Measurements from ENCODE around the gene GNG7.
"Not testable (repeated sequence)": the region's sequence is repeated elsewhere in the genome, so short reads cannot be mapped to it uniquely, and the experiment has no call there.

The GNG7 gene

DNA sequence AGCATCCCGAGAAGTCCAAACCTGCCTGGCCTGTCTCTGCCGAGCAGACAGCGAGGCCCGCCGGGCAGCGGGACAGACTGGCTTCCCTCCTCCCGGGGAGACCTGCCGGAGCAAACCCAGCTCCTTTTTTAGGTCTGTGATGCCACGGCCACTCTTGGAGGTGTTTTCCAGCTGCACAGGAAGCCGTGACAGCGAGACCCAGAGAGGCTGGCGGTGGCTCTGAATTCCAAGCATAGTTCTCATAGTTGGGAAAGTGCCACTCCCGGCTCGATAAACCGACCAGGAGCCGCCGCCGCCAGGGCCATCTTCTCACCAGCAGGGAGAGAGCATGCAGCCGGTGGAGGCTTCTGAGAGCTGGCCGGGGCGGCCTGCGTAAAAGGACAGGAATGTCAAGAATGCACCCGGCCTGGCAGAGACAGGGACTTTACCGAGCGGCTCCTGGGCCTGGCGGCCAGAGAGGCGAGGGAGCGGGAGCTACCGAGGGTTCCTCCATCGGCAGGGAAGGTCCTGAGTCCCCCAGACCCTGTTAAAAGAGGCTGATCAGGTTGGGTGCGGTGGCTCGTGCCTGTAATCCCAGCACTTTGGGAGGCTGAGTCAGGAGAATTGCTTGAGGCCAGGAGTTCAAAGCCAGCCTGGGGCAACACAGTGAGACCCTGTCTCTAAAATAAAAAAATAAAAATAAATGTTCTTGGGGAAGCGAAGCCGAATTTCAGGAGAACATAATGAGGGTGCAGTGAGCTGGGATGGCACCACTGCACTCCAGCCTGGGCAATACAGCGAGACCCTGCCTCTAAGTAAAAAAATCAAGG lies 161.6 kb downstream of the GNG7 start:
- Histone ChIP-seq H3K36me3 (ENCODE audit: control insufficient read depth in 4 of 4, insufficient read depth in 4 of 4, low read length in 3 of 4) (peaks cover 0 to under 1% (median 0%) of the 10 kb centered on the region in 4 experiments), H3K4me3 (ENCODE audit: control insufficient read depth in 1 of 7, extremely low read depth in 1 of 7, insufficient read depth in 4 of 7, low read depth in 2 of 7, low read length in 6 of 7) (no peak overlapping the region), H3K27me3 (replicated peaks in 2 of 5; ENCODE audit: control insufficient read depth in 4 of 5, insufficient read depth in 5 of 5, low read length in 4 of 5) (no peaks in the 10 kb centered on the region), H3K9me3 (ENCODE audit: control extremely low read depth in 1 of 5, control insufficient read depth in 4 of 5, insufficient read depth in 2 of 5, low read depth in 1 of 5, low read length in 4 of 5) (no peaks in the 10 kb centered on the region), H3K27ac (ENCODE audit: insufficient read depth in 1 of 2, low read depth in 1 of 2, low read length in 2 of 2, poor library complexity in 1 of 2, severe bottlenecking in 2 of 2) (no peak overlapping the region), H3K4me1 (ENCODE audit: control extremely low read depth in 1 of 4, control insufficient read depth in 4 of 4, insufficient read depth in 4 of 4, low read length in 3 of 4) (peaks cover 0 to 32% (median 24%) of the 10 kb centered on the region in 4 experiments)
- 96% methylated on average over 33 of the region's 35 CpGs for whole genome bisulfite sequencing (ENCODE audit: insufficient coverage)
- ChIA-PET POLR2A (no interaction called here), CTCF (interaction anchor here (0.9 kb wide), 1 partner anchor 26 kb away, joined by 3 read pairs; no protein-coding TSS in a partner anchor)
- DNase-seq = no peak

DNA sequence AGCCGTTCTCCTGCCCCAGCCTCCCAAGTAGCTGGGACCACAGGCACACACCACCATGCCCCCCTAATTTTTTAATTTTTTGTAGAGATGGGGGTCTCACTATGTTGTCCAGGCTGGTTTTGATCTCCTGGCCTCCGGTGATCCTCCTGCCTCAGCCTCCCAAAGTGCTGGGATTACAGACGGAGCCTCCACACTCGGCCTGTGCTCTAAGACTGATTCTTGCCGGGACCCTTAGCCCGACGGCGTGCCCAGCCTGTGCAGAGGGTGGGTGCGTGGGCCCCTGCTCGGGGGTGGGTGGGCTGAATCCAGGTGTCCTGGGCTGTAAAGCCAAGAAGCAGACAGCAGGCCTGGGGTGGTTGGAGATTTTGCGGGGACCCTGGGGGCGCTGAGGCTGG lies 162.2 kb downstream of the GNG7 start:
- 98% methylated on average over 10 of the region's 12 CpGs for WGBS (ENCODE audit: insufficient coverage)
- CTCF ChIA-PET = no interaction called here
- Histone ChIP-seq H3K27ac (ENCODE audit: insufficient read depth in 1 of 2, low read depth in 1 of 2, low read length in 2 of 2, poor library complexity in 1 of 2, severe bottlenecking in 2 of 2) (no peak overlapping the region), H3K9me3 (ENCODE audit: control extremely low read depth in 1 of 5, control insufficient read depth in 4 of 5, insufficient read depth in 2 of 5, low read depth in 1 of 5, low read length in 4 of 5) (no peaks in the 10 kb centered on the region), H3K4me3 (ENCODE audit: control insufficient read depth in 1 of 7, extremely low read depth in 1 of 7, insufficient read depth in 4 of 7, low read depth in 2 of 7, low read length in 6 of 7) (no peak overlapping the region), H3K4me1 (ENCODE audit: control extremely low read depth in 1 of 4, control insufficient read depth in 4 of 4, insufficient read depth in 4 of 4, low read length in 3 of 4) (peaks cover 0 to 31% (median 23%) of the 10 kb centered on the region in 4 experiments), H3K27me3 (replicated peaks in 2 of 5; ENCODE audit: control insufficient read depth in 4 of 5, insufficient read depth in 5 of 5, low read length in 4 of 5) (no peaks in the 10 kb centered on the region), H3K36me3 (ENCODE audit: control insufficient read depth in 4 of 4, insufficient read depth in 4 of 4, low read length in 3 of 4) (peaks cover 0 to 3% (median 0%) of the 10 kb centered on the region in 4 experiments)
- no peak for DNase-seq
- POLR2A ChIA-PET = no interaction called here

DNA sequence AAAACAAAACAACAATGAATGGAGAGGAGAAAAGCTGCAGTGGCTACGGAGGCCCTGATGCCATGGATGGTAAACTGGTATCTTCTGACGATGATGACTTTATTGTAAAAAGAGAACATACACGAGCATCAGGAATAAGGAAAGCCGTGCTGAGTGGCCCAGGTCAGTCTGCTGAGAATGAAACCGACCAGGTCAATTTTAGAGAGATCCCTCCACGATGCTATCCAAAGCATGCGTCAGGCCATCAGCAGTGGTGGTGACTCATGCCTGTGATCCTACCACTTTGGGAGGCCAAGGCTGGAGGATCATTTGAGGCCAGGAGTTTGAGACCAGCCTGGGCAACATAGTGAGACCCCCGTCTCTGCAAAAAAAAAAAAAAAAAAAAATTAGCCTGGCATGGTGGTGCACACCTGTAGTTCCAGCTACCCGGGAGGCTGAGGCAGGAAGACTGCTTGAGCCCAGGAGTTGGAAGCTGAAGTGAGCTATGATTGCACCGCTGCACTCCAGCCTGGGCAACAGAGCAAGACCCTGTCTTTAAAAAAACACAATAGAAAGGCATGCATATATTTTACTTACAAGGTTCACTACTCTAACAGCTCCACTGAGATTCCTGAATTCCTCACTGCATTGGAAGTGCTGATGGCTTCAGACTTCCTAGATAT lies 164.3 kb downstream of the GNG7 start:
- no peak overlapping the region for H3K27ac ChIP-seq (ENCODE audit: insufficient read depth in 1 of 2, low read depth in 1 of 2, low read length in 2 of 2, poor library complexity in 1 of 2, severe bottlenecking in 2 of 2)
- 94% methylated on average over 6 of the region's 10 CpGs for WGBS (ENCODE audit: insufficient coverage)
- H3K36me3 ChIP-seq (ENCODE audit: control insufficient read depth in 4 of 4, insufficient read depth in 4 of 4, low read length in 3 of 4) = peaks cover 0 to 3% (median 0%) of the 10 kb centered on the region in 4 experiments
- peaks cover 0 to 12% (median 7%) of the 10 kb centered on the region in 5 experiments for H3K9me3 ChIP-seq (ENCODE audit: control extremely low read depth in 1 of 5, control insufficient read depth in 4 of 5, insufficient read depth in 2 of 5, low read depth in 1 of 5, low read length in 4 of 5)
- H3K4me1 ChIP-seq (ENCODE audit: control extremely low read depth in 1 of 4, control insufficient read depth in 4 of 4, insufficient read depth in 4 of 4, low read length in 3 of 4) = peaks cover 0 to 11% (median 8%) of the 10 kb centered on the region in 4 experiments
- ChIA-PET POLR2A (no interaction called here), CTCF (interaction anchor here (0.5 kb wide), 1 partner anchor 110 kb away, joined by 3 read pairs; no protein-coding TSS in a partner anchor)
- DNase-seq = no peak
- no peak overlapping the region for H3K4me3 ChIP-seq (ENCODE audit: control insufficient read depth in 1 of 7, extremely low read depth in 1 of 7, insufficient read depth in 4 of 7, low read depth in 2 of 7, low read length in 6 of 7)
- no peaks in the 10 kb centered on the region for H3K27me3 ChIP-seq (replicated peaks in 2 of 5; ENCODE audit: control insufficient read depth in 4 of 5, insufficient read depth in 5 of 5, low read length in 4 of 5)

DNA sequence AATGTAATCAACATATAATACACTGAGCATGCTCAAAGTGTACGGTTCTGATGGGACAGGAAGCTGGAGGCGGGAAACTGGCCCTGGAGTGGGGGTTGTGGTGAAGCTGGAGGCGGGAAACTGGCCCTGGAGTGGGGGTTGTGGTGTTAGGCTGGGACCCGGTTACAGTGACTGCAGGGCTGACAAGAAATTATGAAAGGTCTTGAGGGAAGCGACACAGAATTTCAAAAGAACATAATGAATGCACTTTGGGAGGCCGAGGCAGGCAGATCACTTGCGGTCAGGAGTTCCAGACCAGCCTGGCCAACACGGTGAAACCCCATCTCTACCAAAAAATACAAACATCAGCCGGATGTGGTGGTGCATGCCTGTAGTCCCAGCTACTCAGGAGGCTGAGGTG lies 164.9 kb downstream of the GNG7 start:
- H3K4me1 ChIP-seq (ENCODE audit: control extremely low read depth in 1 of 4, control insufficient read depth in 4 of 4, insufficient read depth in 4 of 4, low read length in 3 of 4); DNase-seq; H3K27ac ChIP-seq (ENCODE audit: insufficient read depth in 1 of 2, low read depth in 1 of 2, low read length in 2 of 2, poor library complexity in 1 of 2, severe bottlenecking in 2 of 2); H3K27me3 ChIP-seq (replicated peaks in 2 of 5; ENCODE audit: control insufficient read depth in 4 of 5, insufficient read depth in 5 of 5, low read length in 4 of 5); H3K36me3 ChIP-seq (ENCODE audit: control insufficient read depth in 4 of 4, insufficient read depth in 4 of 4, low read length in 3 of 4); H3K4me3 ChIP-seq (ENCODE audit: control insufficient read depth in 1 of 7, extremely low read depth in 1 of 7, insufficient read depth in 4 of 7, low read depth in 2 of 7, low read length in 6 of 7); POLR2A ChIA-PET; CTCF ChIA-PET: not testable (repeated sequence)
- H3K9me3 ChIP-seq (ENCODE audit: control extremely low read depth in 1 of 5, control insufficient read depth in 4 of 5, insufficient read depth in 2 of 5, low read depth in 1 of 5, low read length in 4 of 5) = peaks cover 0 to 16% (median 7%) of the 10 kb centered on the region in 5 experiments
- 87% methylated on average over 4 of the region's 9 CpGs for whole genome bisulfite sequencing (ENCODE audit: insufficient coverage)

DNA sequence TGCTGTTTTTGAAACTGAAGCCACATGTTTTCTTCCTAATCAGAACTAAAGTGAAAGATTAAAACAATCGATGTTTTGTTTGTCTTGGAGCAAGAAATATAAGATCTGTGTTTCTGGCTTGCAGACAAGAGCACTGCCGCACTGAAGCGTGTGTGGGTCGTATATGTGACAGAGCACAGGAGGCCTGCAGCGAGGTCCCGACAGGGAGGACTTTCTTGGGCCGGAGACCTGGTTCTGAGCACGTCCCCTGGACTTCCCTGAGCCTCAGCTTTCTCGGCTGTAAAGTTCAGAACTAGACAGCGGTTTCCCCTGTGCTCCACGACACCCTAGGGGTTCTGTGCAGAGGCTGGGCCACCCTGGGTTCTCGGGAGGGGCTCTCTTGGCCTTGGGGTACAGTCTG lies 166.0 kb downstream of the GNG7 start:
- Histone ChIP-seq H3K9me3 (ENCODE audit: control extremely low read depth in 1 of 5, control insufficient read depth in 4 of 5, insufficient read depth in 2 of 5, low read depth in 1 of 5, low read length in 4 of 5) (peaks cover 0 to 21% (median 8%) of the 10 kb centered on the region in 5 experiments), H3K36me3 (ENCODE audit: control insufficient read depth in 4 of 4, insufficient read depth in 4 of 4, low read length in 3 of 4) (peaks cover 0 to 3% (median 0%) of the 10 kb centered on the region in 4 experiments), H3K4me3 (ENCODE audit: control insufficient read depth in 1 of 7, extremely low read depth in 1 of 7, insufficient read depth in 4 of 7, low read depth in 2 of 7, low read length in 6 of 7) (no peak overlapping the region), H3K27ac (ENCODE audit: insufficient read depth in 1 of 2, low read depth in 1 of 2, low read length in 2 of 2, poor library complexity in 1 of 2, severe bottlenecking in 2 of 2) (no peak overlapping the region), H3K4me1 (ENCODE audit: control extremely low read depth in 1 of 4, control insufficient read depth in 4 of 4, insufficient read depth in 4 of 4, low read length in 3 of 4) (no peaks in the 10 kb centered on the region), H3K27me3 (replicated peaks in 2 of 5; ENCODE audit: control insufficient read depth in 4 of 5, insufficient read depth in 5 of 5, low read length in 4 of 5) (no peaks in the 10 kb centered on the region)
- POLR2A ChIA-PET = no interaction called here
- CTCF ChIA-PET = no interaction called here
- WGBS (ENCODE audit: insufficient coverage) = 98% methylated on average over 10 of the region's 12 CpGs
- DNase-seq = no peak

DNA sequence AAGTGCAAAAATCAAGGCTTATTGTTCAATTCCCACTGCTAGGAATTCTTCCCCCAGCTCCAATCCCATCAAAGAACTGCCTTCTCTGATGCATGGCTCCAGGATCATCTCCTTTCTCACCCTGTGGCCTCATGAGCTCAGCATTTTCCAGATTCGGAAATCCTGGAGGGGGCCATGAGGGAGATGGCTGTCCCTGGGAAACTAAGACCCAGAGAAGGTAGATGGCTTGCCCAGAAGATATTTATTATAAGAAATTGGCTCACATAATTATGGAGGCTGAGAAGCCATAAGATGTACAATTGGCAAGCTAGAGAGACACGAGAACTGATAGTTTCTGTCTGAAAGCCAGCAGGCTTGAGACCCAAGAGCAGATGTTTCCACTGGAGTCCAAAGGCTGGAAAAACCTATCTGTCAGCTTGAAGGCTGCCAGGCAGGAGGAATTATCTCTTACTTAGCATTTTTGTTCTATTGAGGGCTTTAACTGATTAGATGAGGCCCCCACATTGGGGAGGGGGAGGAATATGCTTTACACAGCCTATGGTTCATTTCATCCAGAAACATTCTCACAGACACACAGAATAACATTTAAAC lies 168.0 kb downstream of the GNG7 start:
- no peak for DNase-seq
- ChIA-PET POLR2A (no interaction called here), CTCF (no interaction called here)
- WGBS (ENCODE audit: insufficient coverage) = 94% methylated on average over 1 of the region's 2 CpGs
- Histone ChIP-seq H3K4me1 (ENCODE audit: control extremely low read depth in 1 of 4, control insufficient read depth in 4 of 4, insufficient read depth in 4 of 4, low read length in 3 of 4) (no peaks in the 10 kb centered on the region), H3K4me3 (ENCODE audit: control insufficient read depth in 1 of 7, extremely low read depth in 1 of 7, insufficient read depth in 4 of 7, low read depth in 2 of 7, low read length in 6 of 7) (no peak overlapping the region), H3K27me3 (replicated peaks in 2 of 5; ENCODE audit: control insufficient read depth in 4 of 5, insufficient read depth in 5 of 5, low read length in 4 of 5) (no peaks in the 10 kb centered on the region), H3K9me3 (ENCODE audit: control extremely low read depth in 1 of 5, control insufficient read depth in 4 of 5, insufficient read depth in 2 of 5, low read depth in 1 of 5, low read length in 4 of 5) (peaks cover 0 to 21% (median 8%) of the 10 kb centered on the region in 5 experiments), H3K36me3 (ENCODE audit: control insufficient read depth in 4 of 4, insufficient read depth in 4 of 4, low read length in 3 of 4) (peaks cover 0 to 3% (median 0%) of the 10 kb centered on the region in 4 experiments), H3K27ac (ENCODE audit: insufficient read depth in 1 of 2, low read depth in 1 of 2, low read length in 2 of 2, poor library complexity in 1 of 2, severe bottlenecking in 2 of 2) (no peak overlapping the region)
